Progenitor cell of endocrine pancreas (in vitro differentiated cells): ENCODE measurements around the gene PDGFA. TPM values are rescaled to one million over a fixed set of nuclear protein-coding genes. Genes with fewer than 3 reads are reported as not detected.

Experiments used
- DNase-seq: peaks from one replicate; pipeline ENCODE4 v3.0.0; 2021; ENCODE audit warnings: low spot score; ENCODE audit not compliant: unreplicated experiment
- H3K27ac Mint-ChIP-seq: 2 replicates; pipeline ENCODE4 v1.8.0; 2021; ENCODE audit warnings: mild to moderate bottlenecking, moderate library complexity, mixed read lengths
- H3K27me3 Mint-ChIP-seq: 2 replicates; pipeline ENCODE4 v1.8.0; 2021; ENCODE audit warnings: mixed read lengths
- H3K36me3 Mint-ChIP-seq: 2 replicates; pipeline ENCODE4 v1.8.0; 2022; ENCODE audit warnings: mixed read lengths; ENCODE audit not compliant: insufficient read depth
- H3K4me1 Mint-ChIP-seq: 2 replicates; pipeline ENCODE4 v1.8.0; 2021; ENCODE audit warnings: low read depth, mixed read lengths
- H3K4me3 Mint-ChIP-seq: 2 replicates; pipeline ENCODE4 v1.8.0; 2021; ENCODE audit warnings: low read depth, mild to moderate bottlenecking, moderate library complexity, mixed read lengths
- H3K9me3 Mint-ChIP-seq: 2 replicates; pipeline ENCODE4 v1.8.0; 2021; ENCODE audit warnings: low read depth, mixed read lengths
- CTCF ChIP-seq: fragments of 200-600 bp; sonication (generic); IDR thresholded peaks from one replicate; pipeline ENCODE4 v1.5.0; 2021; ENCODE audit warnings: antibody characterized with exemption, mild to moderate bottlenecking; ENCODE audit not compliant: unreplicated experiment
- total RNA-seq: library from RNA; stranded (reverse); gene quantifications from 2 replicates; pipeline ENCODE4 v1.2.1, GENCODE V29; 2021

PDGFA gene
- total RNA-seq, 1 donor from 2014 or later, result 86.2 TPM

GRCh38 chr7:528451-528850 lies 8.8 kb upstream of the PDGFA start:
- peaks cover 11% of the 10 kb centered on the region for H3K27me3 Mint-ChIP-seq
- no peak overlapping the region for H3K4me3 Mint-ChIP-seq
- no peak overlapping the region for H3K27ac Mint-ChIP-seq
- no peak for TF ChIP-seq CTCF
- no peak for DNase-seq
- H3K36me3 Mint-ChIP-seq, result peaks cover 4% of the 10 kb centered on the region
- H3K9me3 Mint-ChIP-seq, result no peaks in the 10 kb centered on the region
- H3K4me1 Mint-ChIP-seq, result peaks cover 6% of the 10 kb centered on the region

GRCh38 chr7:527723-528122 lies 8.1 kb upstream of the PDGFA start:
- no peak for TF ChIP-seq CTCF
- Mint-ChIP-seq H3K27me3 (peaks cover 11% of the 10 kb centered on the region), H3K4me1 (peaks cover 8% of the 10 kb centered on the region), H3K27ac (no peak overlapping the region), H3K36me3 (peaks cover 4% of the 10 kb centered on the region), H3K4me3 (no peak overlapping the region), H3K9me3 (no peaks in the 10 kb centered on the region)
- no peak for DNase-seq

- Mint-ChIP-seq H3K4me3 (no peak overlapping the region), H3K27me3 (peaks cover 8% of the 10 kb centered on the region), H3K4me1 (peaks cover 8% of the 10 kb centered on the region), H3K27ac (no peak overlapping the region), H3K36me3 (peaks cover 4% of the 10 kb centered on the region), H3K9me3 (no peaks in the 10 kb centered on the region)
- DNase-seq, result no peak
- no peak for TF ChIP-seq CTCF
These were observed 6.9 kb upstream of the PDGFA start for GRCh38 chr7:526460-527034.

GRCh38 chr7:525740-526139 lies 6.1 kb upstream of the PDGFA start:
- Mint-ChIP-seq H3K27me3 (peaks cover 12% of the 10 kb centered on the region), H3K9me3 (no peaks in the 10 kb centered on the region)

GRCh38 chr7:524800-525199 lies 5.2 kb upstream of the PDGFA start:
- no peak for DNase-seq
- peaks cover 9% of the 10 kb centered on the region for H3K27me3 Mint-ChIP-seq
- H3K4me1 Mint-ChIP-seq, result peaks cover 10% of the 10 kb centered on the region
- H3K4me3 Mint-ChIP-seq, result no peak overlapping the region
- no peak overlapping the region for H3K27ac Mint-ChIP-seq
- TF ChIP-seq CTCF, result no peak
- H3K9me3 Mint-ChIP-seq, result no peaks in the 10 kb centered on the region
- H3K36me3 Mint-ChIP-seq, result peaks cover 4% of the 10 kb centered on the region

More at GRCh38 chr7:525740-526139, 6.1 kb upstream of the PDGFA start:
- Mint-ChIP-seq H3K36me3 (peaks cover 4% of the 10 kb centered on the region), H3K4me3 (no peak overlapping the region), H3K27ac (no peak overlapping the region), H3K4me1 (peaks cover 10% of the 10 kb centered on the region)
- no peak for TF ChIP-seq CTCF
- DNase-seq, result no peak
